UCSD-AML1 (cell line): ENCODE data around the gene OR6N2.

Source experiments
- DNase-seq: peaks from one replicate; lab custom pipeline; 2025; ENCODE audit not compliant: unreplicated experiment; lab: John Stamatoyannopoulos, UW

The OR6N2 gene

DNA sequence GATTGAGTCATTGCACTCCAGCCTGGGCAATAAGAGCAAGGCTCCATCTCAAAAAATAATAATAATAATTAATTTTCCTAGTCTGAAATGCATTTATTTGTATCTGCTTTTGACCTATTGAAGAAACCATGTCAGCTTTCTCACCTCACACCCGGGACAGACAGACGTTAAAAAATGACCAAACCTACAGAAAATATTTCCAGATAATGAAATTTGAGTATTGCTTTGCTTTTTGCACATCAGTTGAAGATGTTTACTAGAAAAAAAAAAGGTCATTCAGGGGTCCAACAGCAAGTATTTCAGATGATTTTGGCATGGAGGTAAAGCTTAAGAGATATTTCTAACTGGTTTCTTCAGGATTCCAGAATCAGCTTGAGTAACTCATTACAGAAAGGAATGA, 26.6 kb downstream of the OR6N2 start, which contains the start of gene OR6K6:
TSS of gene OR6K6 (plus strand) at position 301 of the 400 bp plus-strand sequence. CDS start 168 bp downstream, outside the sequence.
- DNase-seq: no peak

DNA sequence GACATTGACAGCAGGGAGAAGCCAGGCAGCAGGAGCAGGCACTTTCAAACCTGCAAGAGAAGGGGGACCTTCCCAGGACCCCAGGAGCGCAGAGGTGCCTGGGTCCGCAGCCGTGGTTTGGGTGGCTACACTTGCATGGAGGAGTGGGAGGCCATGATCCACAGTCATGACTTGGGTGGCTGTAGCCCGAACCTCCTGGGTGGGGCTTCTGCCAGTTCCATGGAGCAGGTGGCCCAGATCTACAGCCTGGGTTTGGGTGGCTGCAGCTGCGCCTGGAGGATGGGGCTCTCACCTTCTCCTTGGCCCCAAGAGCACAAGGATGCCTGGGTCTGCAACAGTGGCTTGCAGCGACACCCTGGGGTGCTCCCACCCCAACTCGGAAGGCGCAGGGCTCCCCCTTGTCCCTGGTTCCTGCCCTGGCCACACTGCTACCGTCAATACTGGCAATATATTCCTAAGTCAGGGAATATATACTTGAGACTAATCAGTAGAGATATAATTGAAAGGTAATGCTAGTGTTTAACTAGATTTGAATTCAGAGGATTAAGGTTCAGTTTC, 28.8 kb downstream of the OR6N2 start:
- no peak for DNase-seq

DNA sequence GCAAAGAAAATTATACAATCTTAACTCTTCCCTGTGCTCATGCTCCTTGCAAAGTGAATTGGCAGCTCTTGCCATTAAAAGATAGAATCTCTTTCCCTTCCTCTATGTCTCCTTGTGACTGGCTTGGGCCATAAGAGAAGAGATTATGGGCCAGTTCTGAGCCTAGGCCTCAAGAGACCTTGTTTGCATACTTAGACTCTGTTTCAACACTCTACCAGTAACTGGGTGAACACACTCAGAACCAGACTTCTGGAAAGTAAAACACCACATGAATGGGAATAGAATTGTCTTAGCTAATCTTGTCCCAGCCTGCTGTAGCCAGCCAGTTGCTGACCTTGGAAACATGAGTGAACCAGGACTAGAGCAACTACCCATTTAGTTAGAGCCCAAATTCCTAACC, 45.2 kb downstream of the OR6N2 start:
- DNase-seq: no peak

DNA sequence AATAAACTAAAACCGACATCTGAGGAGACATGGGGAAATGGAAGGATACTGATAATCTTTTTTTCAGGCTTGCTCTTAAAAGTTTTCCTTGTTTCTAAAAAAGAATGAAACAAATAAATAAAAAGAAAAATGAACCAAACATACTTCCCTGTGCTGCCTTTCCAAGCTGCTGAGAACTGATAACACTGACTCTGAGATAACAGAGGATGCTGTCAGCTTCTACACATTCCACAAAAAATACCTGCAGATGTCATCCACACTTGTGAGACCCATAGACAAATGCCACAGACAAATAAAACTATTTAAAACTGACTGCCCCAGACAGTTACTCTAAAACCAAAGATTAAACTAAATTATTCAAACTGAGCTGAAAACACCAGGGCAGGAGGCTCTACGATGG, 48.5 kb downstream of the OR6N2 start:
- DNase-seq: no peak

DNA sequence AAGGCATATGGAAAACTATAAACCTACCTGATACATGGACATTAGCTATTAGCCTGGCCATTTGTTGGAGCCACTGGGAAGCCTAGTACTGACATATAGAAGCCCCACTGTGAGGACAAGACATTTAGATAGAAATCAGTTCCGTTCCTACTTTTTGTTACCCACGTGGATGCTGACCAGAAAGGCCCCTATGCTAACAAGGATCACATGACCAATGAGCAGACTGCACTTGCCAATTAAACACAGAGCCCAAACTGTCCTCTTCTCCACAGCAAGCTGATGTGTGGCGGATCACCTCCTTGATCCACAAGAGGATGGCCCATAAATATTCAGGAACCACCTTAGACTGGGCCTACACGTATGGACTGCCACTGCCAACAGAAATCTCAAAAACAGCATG, 49.3 kb downstream of the OR6N2 start:
- DNase-seq: no peak

DNA sequence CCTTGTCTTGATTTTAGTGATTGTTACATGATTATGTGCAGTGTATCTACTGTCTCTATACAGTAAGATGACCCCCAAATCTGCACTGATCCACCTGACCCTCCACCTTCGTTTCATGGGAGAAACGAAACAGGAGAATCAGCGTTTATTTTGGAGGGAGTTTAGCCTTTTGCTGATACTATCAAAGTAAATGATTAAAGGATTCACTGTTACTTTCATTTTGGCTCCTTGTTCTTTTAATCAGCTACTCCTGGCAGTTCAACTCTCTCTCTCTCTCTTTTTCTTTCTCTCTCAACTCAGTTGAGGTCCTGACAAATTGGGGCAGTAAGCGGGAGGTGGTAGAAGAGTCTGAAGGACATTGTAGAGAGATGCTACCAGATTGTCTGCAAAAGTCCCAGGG, 50.6 kb downstream of the OR6N2 start:
- DNase-seq: no peak

DNA sequence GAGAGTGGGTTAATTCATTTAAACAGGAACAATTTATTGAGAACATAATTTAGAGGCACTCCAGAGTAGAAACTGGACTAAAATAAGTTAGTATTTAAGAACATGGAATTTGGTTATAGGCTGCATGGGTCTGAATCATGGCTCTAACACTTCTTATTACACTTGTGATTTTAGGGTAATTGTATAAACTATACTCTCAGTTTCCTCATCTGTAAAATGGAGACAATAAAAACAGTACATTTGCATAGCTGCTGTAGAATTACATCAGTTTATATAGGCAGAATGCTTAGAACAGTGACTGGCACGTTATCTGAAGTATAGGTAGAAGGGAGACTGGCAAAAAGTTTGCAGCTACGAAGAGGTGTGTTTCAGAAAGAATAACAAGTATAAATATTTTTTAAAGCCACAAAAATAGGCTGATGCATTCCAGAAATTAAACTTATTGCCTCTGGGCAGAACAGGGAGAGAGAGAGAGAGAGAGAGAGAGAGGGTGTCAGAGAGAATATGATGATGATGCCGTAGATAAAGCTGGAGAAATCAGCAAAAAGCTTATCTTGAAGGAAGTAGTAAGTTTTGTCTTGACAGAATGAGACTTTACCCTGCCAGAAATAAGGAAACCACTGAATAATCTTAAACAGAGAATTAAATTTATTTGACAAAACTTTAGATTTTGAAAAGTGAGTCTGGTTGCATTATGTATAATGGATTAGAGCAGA, 52.3 kb downstream of the OR6N2 start:
- no peak for DNase-seq

DNA sequence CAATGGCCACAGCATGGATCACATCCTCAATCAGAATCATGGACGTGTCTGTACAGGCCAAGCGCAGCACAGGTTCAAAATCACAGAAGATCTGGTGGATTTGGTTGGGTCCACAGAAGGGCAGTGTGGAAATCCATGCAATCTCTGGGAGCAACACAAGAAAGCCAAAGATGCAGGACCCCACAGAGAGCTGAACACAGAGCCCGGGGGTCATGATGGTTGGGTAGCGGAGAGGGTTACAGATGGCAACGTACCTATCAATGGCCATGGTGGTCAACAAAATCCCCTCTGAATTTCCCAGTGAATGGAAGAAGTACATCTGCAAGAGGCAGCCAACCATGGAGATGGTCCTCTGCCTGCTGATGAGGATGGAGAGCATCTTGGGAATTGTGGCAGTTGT, 56.6 kb downstream of the OR6N2 start:
- no peak for DNase-seq
